ENCODE measurements around the gene NCAPG2.

NCAPG2 gene

DNA sequence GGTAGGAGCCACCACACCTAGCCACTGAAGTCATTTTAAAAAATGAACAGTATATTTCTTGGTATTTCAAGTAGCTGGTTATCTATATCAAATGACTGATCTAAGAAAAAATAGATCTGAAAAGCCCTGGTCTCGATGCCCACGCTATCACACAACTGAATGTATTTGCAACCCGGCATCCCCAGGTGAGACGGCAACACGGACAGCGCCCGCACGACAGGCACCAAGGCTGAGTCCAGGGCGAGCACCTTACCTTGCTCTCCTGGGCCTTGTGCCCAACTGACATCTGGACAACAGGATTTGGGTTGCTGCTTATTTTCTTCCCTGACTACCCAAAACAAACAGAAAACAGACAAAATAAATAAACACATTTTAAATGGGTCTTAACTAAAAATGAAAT lies 44.8 kb upstream of the NCAPG2 start:
- H3K4me3 ChIP-seq (replicated peaks; ENCODE audit: low read depth, low read length), result no peak overlapping the region
- TF ChIP-seq, protein P1, sequence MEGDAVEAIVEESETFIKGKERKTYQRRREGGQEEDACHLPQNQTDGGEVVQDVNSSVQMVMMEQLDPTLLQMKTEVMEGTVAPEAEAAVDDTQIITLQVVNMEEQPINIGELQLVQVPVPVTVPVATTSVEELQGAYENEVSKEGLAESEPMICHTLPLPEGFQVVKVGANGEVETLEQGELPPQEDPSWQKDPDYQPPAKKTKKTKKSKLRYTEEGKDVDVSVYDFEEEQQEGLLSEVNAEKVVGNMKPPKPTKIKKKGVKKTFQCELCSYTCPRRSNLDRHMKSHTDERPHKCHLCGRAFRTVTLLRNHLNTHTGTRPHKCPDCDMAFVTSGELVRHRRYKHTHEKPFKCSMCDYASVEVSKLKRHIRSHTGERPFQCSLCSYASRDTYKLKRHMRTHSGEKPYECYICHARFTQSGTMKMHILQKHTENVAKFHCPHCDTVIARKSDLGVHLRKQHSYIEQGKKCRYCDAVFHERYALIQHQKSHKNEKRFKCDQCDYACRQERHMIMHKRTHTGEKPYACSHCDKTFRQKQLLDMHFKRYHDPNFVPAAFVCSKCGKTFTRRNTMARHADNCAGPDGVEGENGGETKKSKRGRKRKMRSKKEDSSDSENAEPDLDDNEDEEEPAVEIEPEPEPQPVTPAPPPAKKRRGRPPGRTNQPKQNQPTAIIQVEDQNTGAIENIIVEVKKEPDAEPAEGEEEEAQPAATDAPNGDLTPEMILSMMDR (IDR thresholded peaks at IDR 0.05; ENCODE audit: insufficient read depth, low read length, poor library complexity, severe bottlenecking), result no peak
- no peaks in the 10 kb centered on the region for H3K27me3 ChIP-seq (replicated peaks; ENCODE audit: control insufficient read depth, insufficient read depth, low read length)
- DNase-seq (ENCODE audit: extremely low read depth, insufficient read length), result no peak
- peaks cover 1% of the 10 kb centered on the region; the same call in 1 of the 2 replicates for H3K36me3 ChIP-seq (ENCODE audit: control insufficient read depth, insufficient read depth, low read length)

DNA sequence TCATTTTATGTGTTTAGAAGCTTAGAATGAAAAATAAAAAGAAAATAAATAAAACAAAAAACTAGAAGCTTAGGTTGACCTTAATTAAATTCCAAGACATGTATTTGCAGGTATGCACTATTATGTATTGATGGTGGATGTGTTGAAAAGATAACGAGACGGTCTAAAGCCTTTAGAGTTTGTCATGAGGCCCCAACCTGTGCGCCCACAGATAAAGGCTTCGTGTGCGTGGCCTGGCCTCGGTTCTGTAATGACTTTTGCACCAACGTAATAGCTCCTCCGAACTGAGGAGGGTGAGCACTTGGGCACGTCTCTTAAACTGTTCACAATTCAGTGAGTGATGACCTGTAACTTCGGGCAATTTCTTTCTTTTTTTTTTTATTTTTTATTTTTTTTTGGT lies 43.7 kb upstream of the NCAPG2 start:
- Histone ChIP-seq H3K36me3 (ENCODE audit: control insufficient read depth, insufficient read depth, low read length) (peaks cover 1% of the 10 kb centered on the region; the same call in 1 of the 2 replicates), H3K4me3 (replicated peaks; ENCODE audit: low read depth, low read length) (no peak overlapping the region), H3K27me3 (replicated peaks; ENCODE audit: control insufficient read depth, insufficient read depth, low read length) (no peaks in the 10 kb centered on the region)
- no peak for DNase-seq (ENCODE audit: extremely low read depth, insufficient read length)
- TF ChIP-seq, protein P1 (IDR thresholded peaks at IDR 0.05; ENCODE audit: insufficient read depth, low read length, poor library complexity, severe bottlenecking), result no peak

DNA sequence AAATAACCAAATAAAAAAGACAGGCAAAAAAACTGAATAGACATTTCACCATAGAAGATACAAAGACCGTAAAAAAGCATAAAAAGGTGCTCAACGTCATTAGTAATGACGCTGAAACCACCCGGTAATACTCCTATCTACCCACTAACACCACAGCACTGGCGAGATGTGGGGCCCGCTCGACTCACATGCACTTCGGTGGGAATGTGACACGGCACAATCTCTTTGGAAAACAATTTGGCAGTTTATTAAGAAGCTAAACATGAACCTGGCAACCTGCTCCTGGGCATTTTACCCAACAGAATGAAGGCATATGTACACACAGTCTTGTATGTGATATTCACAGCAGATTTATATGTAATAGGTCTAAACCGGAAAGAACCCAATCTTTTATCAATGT lies 42.8 kb upstream of the NCAPG2 start:
- H3K36me3 ChIP-seq (ENCODE audit: control insufficient read depth, insufficient read depth, low read length), result peaks cover 3% of the 10 kb centered on the region
- TF ChIP-seq, protein P1 (IDR thresholded peaks at IDR 0.05; ENCODE audit: insufficient read depth, low read length, poor library complexity, severe bottlenecking), result no peak

DNA sequence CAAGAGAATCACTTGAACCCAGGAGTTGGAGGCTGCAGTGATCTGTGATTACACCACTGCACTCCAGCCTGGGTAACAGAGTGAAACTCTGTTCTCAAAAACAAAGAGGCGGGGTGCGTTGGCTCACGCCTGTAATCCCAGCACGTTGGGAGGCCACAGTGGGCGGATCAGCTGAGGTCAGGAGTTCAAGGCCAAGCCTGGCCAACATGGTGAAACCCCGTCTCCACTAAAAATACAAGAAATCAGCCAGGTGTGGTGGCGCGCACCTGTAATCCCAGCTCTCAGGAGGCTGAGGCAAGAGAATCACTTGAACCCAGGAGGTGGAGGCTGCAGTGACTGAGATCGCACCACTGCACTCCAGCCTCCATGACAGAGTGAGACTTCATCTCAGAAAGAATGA lies 42.4 kb upstream of the NCAPG2 start:
- H3K36me3 ChIP-seq (ENCODE audit: control insufficient read depth, insufficient read depth, low read length), result peaks cover 6% of the 10 kb centered on the region
- no peak for DNase-seq (ENCODE audit: extremely low read depth, insufficient read length)
- H3K4me3 ChIP-seq (replicated peaks; ENCODE audit: low read depth, low read length), result no peak overlapping the region
- TF ChIP-seq, protein P1 (IDR thresholded peaks at IDR 0.05; ENCODE audit: insufficient read depth, low read length, poor library complexity, severe bottlenecking), result no peak
- H3K27me3 ChIP-seq (replicated peaks; ENCODE audit: control insufficient read depth, insufficient read depth, low read length), result no peaks in the 10 kb centered on the region

More for the DNA sequence above, 42.8 kb upstream of the NCAPG2 start:
- Histone ChIP-seq H3K4me3 (replicated peaks; ENCODE audit: low read depth, low read length) (no peak overlapping the region), H3K27me3 (replicated peaks; ENCODE audit: control insufficient read depth, insufficient read depth, low read length) (no peaks in the 10 kb centered on the region)
- no peak for DNase-seq (ENCODE audit: extremely low read depth, insufficient read length)

DNA sequence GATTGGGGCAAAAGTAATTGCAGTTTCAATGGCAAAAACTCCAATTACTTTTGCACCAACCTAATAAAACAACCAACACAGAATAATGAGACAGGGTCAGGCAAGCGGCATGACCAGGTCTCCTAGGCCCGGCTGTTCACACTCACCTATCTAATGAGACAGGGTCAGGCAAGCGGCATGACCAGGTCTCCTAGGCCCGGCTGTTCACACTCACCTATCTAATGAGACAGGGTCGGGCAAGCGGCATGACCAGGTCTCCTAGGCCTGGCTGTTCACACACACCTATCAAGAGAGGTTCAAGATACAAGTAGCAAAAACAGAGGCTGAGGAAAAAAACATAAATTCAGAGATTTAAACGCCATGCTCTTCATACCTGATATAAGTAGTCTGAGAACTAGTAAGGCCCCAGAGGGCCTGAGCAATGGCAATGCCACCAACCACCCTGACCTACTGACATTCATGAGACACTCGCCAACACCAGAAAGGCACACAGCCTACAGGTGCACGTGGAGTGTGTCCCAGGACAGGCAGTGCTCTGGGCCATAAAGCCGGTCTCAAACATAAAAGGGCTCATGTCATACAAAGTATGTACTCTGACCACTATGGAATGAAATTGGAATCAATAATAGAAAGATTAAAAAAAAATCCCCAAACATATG lies 40.6 kb upstream of the NCAPG2 start:
- no peak for DNase-seq (ENCODE audit: extremely low read depth, insufficient read length)
- no peak overlapping the region for H3K4me3 ChIP-seq (replicated peaks; ENCODE audit: low read depth, low read length)
- no peaks in the 10 kb centered on the region for H3K27me3 ChIP-seq (replicated peaks; ENCODE audit: control insufficient read depth, insufficient read depth, low read length)
- TF ChIP-seq, protein P1 (IDR thresholded peaks at IDR 0.05; ENCODE audit: insufficient read depth, low read length, poor library complexity, severe bottlenecking), result no peak
- peaks cover 8% of the 10 kb centered on the region for H3K36me3 ChIP-seq (ENCODE audit: control insufficient read depth, insufficient read depth, low read length)

DNA sequence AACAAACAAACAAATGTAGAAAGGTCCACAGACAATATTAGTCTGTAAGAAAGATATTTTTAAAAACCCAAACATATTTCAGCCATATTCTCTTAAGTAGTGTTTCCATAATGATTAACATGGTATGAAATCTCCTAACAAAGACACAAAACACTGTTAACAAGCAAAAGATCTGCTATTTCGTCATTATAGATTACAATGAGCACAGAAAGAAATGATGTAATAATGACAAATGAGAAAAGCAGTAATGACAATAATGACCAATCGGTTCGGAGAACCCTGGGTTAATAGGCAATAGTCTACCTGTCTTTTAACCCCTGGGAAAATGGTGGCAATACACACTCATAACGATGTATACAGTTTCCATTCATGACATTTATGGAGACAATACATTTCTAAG lies 39.5 kb upstream of the NCAPG2 start:
- TF ChIP-seq, protein P1 (IDR thresholded peaks at IDR 0.05; ENCODE audit: insufficient read depth, low read length, poor library complexity, severe bottlenecking), result no peak
- Histone ChIP-seq H3K36me3 (ENCODE audit: control insufficient read depth, insufficient read depth, low read length) (peaks cover 9% of the 10 kb centered on the region), H3K27me3 (replicated peaks; ENCODE audit: control insufficient read depth, insufficient read depth, low read length) (no peaks in the 10 kb centered on the region), H3K4me3 (replicated peaks; ENCODE audit: low read depth, low read length) (no peak overlapping the region)
- DNase-seq (ENCODE audit: extremely low read depth, insufficient read length), result no peak
